ENCODE results near the gene TCFL5.

TCFL5 gene

DNA sequence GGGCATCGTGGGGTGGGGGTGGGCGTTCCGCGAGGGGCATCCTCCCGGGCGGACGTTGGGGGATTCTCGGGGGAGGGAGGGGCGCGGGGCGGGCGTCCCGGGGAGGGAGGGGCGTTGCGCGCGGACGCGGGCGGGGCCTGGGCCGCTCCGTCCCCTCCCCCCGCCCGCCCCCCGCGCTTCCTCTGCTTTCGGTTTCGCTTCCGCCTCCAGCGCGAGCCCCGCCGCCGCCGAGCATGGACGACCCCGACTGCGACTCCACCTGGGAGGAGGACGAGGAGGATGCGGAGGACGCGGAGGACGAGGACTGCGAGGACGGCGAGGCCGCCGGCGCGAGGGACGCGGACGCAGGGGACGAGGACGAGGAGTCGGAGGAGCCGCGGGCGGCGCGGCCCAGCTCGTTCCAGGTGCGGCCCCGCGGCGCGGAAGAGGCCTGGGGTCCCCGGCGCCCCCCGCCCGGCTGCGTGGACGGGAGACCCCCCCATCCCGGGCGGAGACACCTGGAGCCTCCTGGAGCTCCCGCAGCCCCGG, 56.9 kb downstream of the TCFL5 start, which contains the start of gene OGFR:
Gene OGFR (plus strand): TSS at position 209 of the 528 bp plus-strand sequence. CDS start 25 bp downstream, at position 234.
- no peaks in the 10 kb centered on the region for H3K27me3 ChIP-seq (ENCODE audit: insufficient read depth, low read length)
- no peaks in the 10 kb centered on the region; the same call in 1 of the 2 replicates for H3F3A ChIP-seq (ENCODE audit: insufficient read depth, low read length)
- H3K9me3 ChIP-seq (ENCODE audit: low read length) = no peaks in the 10 kb centered on the region
- peak within 1 kb of the TSS; percentile 99 for H3K4me2 ChIP-seq (ENCODE audit: low read length)
- H3K4me3 ChIP-seq (ENCODE audit: low read depth, low read length, poor library complexity, severe bottlenecking) = peak within 1 kb of the TSS; percentile 86
- H3K4me1 ChIP-seq (ENCODE audit: insufficient read depth, low read length, severe bottlenecking) = peaks cover 33% of the 10 kb centered on the region
- H2AFZ ChIP-seq (ENCODE audit: low read length) = no peak within 1 kb of the TSS
- H4K20me1 ChIP-seq (ENCODE audit: insufficient read depth, low read length) = no peaks in the 10 kb centered on the region
- H3K9me2 ChIP-seq (ENCODE audit: low read depth, low read length) = no peaks in the 10 kb centered on the region
- TF ChIP-seq, protein P1, sequence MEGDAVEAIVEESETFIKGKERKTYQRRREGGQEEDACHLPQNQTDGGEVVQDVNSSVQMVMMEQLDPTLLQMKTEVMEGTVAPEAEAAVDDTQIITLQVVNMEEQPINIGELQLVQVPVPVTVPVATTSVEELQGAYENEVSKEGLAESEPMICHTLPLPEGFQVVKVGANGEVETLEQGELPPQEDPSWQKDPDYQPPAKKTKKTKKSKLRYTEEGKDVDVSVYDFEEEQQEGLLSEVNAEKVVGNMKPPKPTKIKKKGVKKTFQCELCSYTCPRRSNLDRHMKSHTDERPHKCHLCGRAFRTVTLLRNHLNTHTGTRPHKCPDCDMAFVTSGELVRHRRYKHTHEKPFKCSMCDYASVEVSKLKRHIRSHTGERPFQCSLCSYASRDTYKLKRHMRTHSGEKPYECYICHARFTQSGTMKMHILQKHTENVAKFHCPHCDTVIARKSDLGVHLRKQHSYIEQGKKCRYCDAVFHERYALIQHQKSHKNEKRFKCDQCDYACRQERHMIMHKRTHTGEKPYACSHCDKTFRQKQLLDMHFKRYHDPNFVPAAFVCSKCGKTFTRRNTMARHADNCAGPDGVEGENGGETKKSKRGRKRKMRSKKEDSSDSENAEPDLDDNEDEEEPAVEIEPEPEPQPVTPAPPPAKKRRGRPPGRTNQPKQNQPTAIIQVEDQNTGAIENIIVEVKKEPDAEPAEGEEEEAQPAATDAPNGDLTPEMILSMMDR (IDR thresholded peaks at IDR 0.05; ENCODE audit: low read length) = no peak
- no peak for TF ChIP-seq EZH2 (IDR thresholded peaks at IDR 0.05; ENCODE audit: borderline replicate concordance, low read length)
- peak within 1 kb of the TSS; percentile 89 for H3K9ac ChIP-seq (ENCODE audit: low read length)
- H3K36me3 ChIP-seq (ENCODE audit: insufficient read depth, low read length) = peaks cover 50% of the 10 kb centered on the region
- peak within 1 kb of the TSS; percentile 23 for H3K27ac ChIP-seq (ENCODE audit: low read depth, low read length, poor library complexity, severe bottlenecking)
- peaks cover 9% of the 10 kb centered on the region for H3K79me2 ChIP-seq (ENCODE audit: insufficient read depth, low read length)

DNA sequence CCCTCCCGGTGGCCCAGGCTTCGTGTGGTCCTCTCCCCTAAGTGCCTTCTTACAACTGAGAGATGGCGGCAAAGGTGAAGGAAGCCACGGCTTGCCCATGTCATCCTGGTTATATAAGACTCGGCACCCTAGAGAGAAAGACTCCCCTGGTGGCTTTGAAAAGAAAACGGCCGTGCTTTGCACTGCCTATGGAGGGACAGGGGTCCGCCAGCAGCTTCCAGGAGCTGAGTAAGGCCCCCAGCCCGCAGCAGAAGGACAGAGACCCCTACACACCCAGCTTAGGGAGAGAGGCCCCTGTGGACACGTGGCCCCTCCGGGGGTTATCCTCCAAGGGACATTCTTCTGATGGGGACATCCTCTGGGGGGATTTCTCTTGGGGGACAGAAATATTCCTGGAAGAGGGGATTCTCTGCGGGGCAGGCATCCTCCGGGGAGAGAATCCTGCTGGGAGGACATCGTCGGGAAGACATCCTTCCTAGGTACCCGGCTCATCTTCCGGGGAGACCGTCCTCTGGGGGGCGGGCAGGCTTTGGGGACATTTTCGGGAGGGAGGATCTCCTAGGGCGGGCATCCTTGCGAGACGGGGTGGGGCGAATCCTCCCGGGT, 57.5 kb downstream of the TCFL5 start:
- H3K9ac ChIP-seq (ENCODE audit: low read length) = peak overlapping the region; percentile 66
- H3K27ac ChIP-seq (ENCODE audit: low read depth, low read length, poor library complexity, severe bottlenecking) = no peak overlapping the region
- H3K9me2 ChIP-seq (ENCODE audit: low read depth, low read length) = no peaks in the 10 kb centered on the region
- H3K27me3 ChIP-seq (ENCODE audit: insufficient read depth, low read length) = no peaks in the 10 kb centered on the region
- no peaks in the 10 kb centered on the region for H4K20me1 ChIP-seq (ENCODE audit: insufficient read depth, low read length)
- TF ChIP-seq, protein P1 (IDR thresholded peaks at IDR 0.05; ENCODE audit: low read length) = 0 out of 2 replicates have a peak, but pooled peaks have one; percentile 12
- no peak for TF ChIP-seq EZH2 (IDR thresholded peaks at IDR 0.05; ENCODE audit: borderline replicate concordance, low read length)
- H3K4me2 ChIP-seq (ENCODE audit: low read length) = peak overlapping the region; percentile 92
- peaks cover 50% of the 10 kb centered on the region for H3K36me3 ChIP-seq (ENCODE audit: insufficient read depth, low read length)
- H3F3A ChIP-seq (ENCODE audit: insufficient read depth, low read length) = no peaks in the 10 kb centered on the region; the same call in 1 of the 2 replicates
- no peak overlapping the region for H2AFZ ChIP-seq (ENCODE audit: low read length)
- H3K79me2 ChIP-seq (ENCODE audit: insufficient read depth, low read length) = peaks cover 9% of the 10 kb centered on the region
- H3K9me3 ChIP-seq (ENCODE audit: low read length) = no peaks in the 10 kb centered on the region
- peaks cover 33% of the 10 kb centered on the region for H3K4me1 ChIP-seq (ENCODE audit: insufficient read depth, low read length, severe bottlenecking)
- H3K4me3 ChIP-seq (ENCODE audit: low read depth, low read length, poor library complexity, severe bottlenecking) = peak overlapping the region; percentile 86

DNA sequence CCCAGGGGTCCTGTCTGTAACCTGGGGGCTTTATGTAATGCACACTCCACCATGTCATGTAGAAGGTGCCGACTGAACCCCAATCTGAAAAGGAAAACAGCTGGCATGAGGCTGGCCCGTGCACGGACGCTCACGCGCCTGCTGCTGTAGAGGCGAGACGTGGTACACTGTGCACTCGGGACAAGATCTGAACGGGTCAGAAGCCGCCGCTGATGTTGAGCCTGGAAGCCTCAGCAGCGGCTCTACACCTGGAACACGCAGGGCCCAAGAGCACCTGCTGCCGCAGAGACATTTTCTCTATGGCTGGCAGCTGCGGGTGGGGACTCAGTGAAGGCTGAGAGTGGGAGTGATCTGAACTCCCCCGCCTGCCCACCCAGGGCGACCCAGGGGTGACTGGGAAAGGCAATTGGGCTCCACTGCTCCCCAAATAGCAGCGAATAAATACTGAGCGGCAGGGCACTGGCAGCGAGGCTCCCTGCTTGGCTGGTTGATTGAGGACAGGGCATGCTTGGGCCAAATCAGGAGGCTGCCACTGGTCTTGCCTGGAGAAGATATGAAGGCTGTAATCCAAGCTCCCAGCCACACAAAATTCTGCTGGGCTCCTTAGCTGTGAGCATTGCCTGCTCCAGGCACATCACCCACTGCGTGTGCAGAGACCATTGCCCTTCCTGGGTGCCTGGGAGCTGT, 59.5 kb downstream of the TCFL5 start:
- Histone ChIP-seq H4K20me1 (ENCODE audit: insufficient read depth, low read length) (no peaks in the 10 kb centered on the region), H3K4me2 (ENCODE audit: low read length) (no peak overlapping the region), H3K27ac (ENCODE audit: low read depth, low read length, poor library complexity, severe bottlenecking) (no peak overlapping the region), H3K27me3 (ENCODE audit: insufficient read depth, low read length) (no peaks in the 10 kb centered on the region), H3K9me3 (ENCODE audit: low read length) (no peaks in the 10 kb centered on the region), H2AFZ (ENCODE audit: low read length) (no peak overlapping the region), H3K36me3 (ENCODE audit: insufficient read depth, low read length) (peaks cover 42% of the 10 kb centered on the region), H3K9ac (ENCODE audit: low read length) (no peak overlapping the region), H3K9me2 (ENCODE audit: low read depth, low read length) (no peaks in the 10 kb centered on the region), H3K4me3 (ENCODE audit: low read depth, low read length, poor library complexity, severe bottlenecking) (no peak overlapping the region), H3K79me2 (ENCODE audit: insufficient read depth, low read length) (peaks cover 9% of the 10 kb centered on the region), H3K4me1 (ENCODE audit: insufficient read depth, low read length, severe bottlenecking) (peaks cover 29% of the 10 kb centered on the region), H3F3A (ENCODE audit: insufficient read depth, low read length) (no peaks in the 10 kb centered on the region; the same call in 1 of the 2 replicates)
- TF ChIP-seq, protein P1 (IDR thresholded peaks at IDR 0.05; ENCODE audit: low read length) = no peak
- TF ChIP-seq EZH2 (IDR thresholded peaks at IDR 0.05; ENCODE audit: borderline replicate concordance, low read length) = no peak

Measured in OCI-LY1 (cell line).